ENCODE results near the gene BBIP1. TPM values are rescaled to one million over a fixed set of nuclear protein-coding genes. Genes with fewer than 3 reads are reported as not detected.
A peak's percentile ranks its signal among the peaks of the same experiment; 100 is the strongest.

Gene BBIP1
- 10 to 100 TPM; 34.3 to 48.8 TPM for total RNA-seq

- ChIA-PET POLR2A (interaction anchor here (0.6 to 2.6 kb wide), 14 partner anchors 8 to 1265 kb away, joined by 3 to 24 read pairs (median 4); partner anchors contain the start of genes GPAM and PDCD4), CTCF (interaction anchor here (0.6 to 2.1 kb wide), 7 partner anchors 16 to 247 kb away, joined by 3 to 9 read pairs (median 4); no protein-coding TSS in a partner anchor)
- H3K27me3 Mint-ChIP-seq: no peaks in the 10 kb centered on the region
- H3K4me3 Mint-ChIP-seq: peak within 1 kb of the TSS; percentile 96
- H3K9me3 Mint-ChIP-seq (ENCODE audit: low read depth): no peaks in the 10 kb centered on the region
- peaks cover 41% of the 10 kb centered on the region for H3K4me1 Mint-ChIP-seq
- peak; percentile 93 for ATAC-seq
- peaks cover 18% of the 10 kb centered on the region for H3K36me3 Mint-ChIP-seq (ENCODE audit: low read depth)
- no peak for DNase-seq
- intact Hi-C loops (cut with DNase I, micrococcal nuclease): loop anchor here (1.0 to 10.0 kb wide), 17 partner anchors 15 to 996 kb away; partner anchors contain the start of genes SMNDC1 (in 2 of the 2), DUSP5 (in 1 of the 2), PDCD4 (in 1 of the 2) and SMC3 (in 1 of the 2)
- peak within 1 kb of the TSS; percentile 98 for H3K27ac Mint-ChIP-seq
These were observed at the start of gene BBIP1 for GRCh38 chr10:110918643-110919348. TSS of gene BBIP1 (minus strand) at chr10:110919180. CDS start at chr10:110918157, 1,023 bp downstream.

- peaks cover 11% of the 10 kb centered on the region for H3K36me3 Mint-ChIP-seq (ENCODE audit: low read depth)
- CTCF ChIA-PET: interaction anchor here (0.9 to 1.1 kb wide), 3 partner anchors 8 to 24 kb away, joined by 4 to 5 read pairs (median 4); no protein-coding TSS in a partner anchor
- intact Hi-C loops (cut with DNase I, micrococcal nuclease): no loop called here
- no peak for DNase-seq
- no peak for ATAC-seq
- H3K9me3 Mint-ChIP-seq (ENCODE audit: low read depth): no peaks in the 10 kb centered on the region
- H3K4me1 Mint-ChIP-seq: peaks cover 60% of the 10 kb centered on the region
- H3K4me3 Mint-ChIP-seq: no peak overlapping the region
- no peaks in the 10 kb centered on the region for H3K27me3 Mint-ChIP-seq
- POLR2A ChIA-PET: no interaction called here
- H3K27ac Mint-ChIP-seq: no peak overlapping the region
These were observed 48.7 kb upstream of the BBIP1 start for GRCh38 chr10:110967645-110968044.

- Mint-ChIP-seq H3K9me3 (ENCODE audit: low read depth) (no peaks in the 10 kb centered on the region), H3K4me1 (peaks cover 60% of the 10 kb centered on the region), H3K4me3 (no peak overlapping the region), H3K27ac (no peak overlapping the region), H3K27me3 (no peaks in the 10 kb centered on the region), H3K36me3 (ENCODE audit: low read depth) (peaks cover 11% of the 10 kb centered on the region)
- intact Hi-C loops (cut with DNase I, micrococcal nuclease): no loop called here
- no peak for DNase-seq
- ChIA-PET POLR2A (no interaction called here), CTCF (no interaction called here)
- ATAC-seq: no peak
These were observed 48.1 kb upstream of the BBIP1 start for GRCh38 chr10:110967009-110967630.

GRCh38 chr10:110966146-110966545 lies 47.2 kb upstream of the BBIP1 start:
- ATAC-seq: no peak
- POLR2A ChIA-PET: no interaction called here

GRCh38 chr10:110965216-110965615 lies 46.2 kb upstream of the BBIP1 start:
- no peak for DNase-seq
- POLR2A ChIA-PET: no interaction called here
- Mint-ChIP-seq H3K4me3 (no peak overlapping the region), H3K9me3 (ENCODE audit: low read depth) (no peaks in the 10 kb centered on the region), H3K27ac (no peak overlapping the region), H3K4me1 (peaks cover 51% of the 10 kb centered on the region), H3K36me3 (ENCODE audit: low read depth) (peaks cover 7% of the 10 kb centered on the region), H3K27me3 (no peaks in the 10 kb centered on the region)
- intact Hi-C loops (cut with DNase I, micrococcal nuclease): no loop called here
- CTCF ChIA-PET: interaction anchor here (0.6 to 1.3 kb wide), 4 partner anchors 28 to 882 kb away, joined by 3 to 4 read pairs (median 3); no protein-coding TSS in a partner anchor
- ATAC-seq: no peak

More at GRCh38 chr10:110966146-110966545, 47.2 kb upstream of the BBIP1 start:
- CTCF ChIA-PET: interaction anchor here (0.9 to 1.3 kb wide), 2 partner anchors 27 to 110 kb away, joined by 3 read pairs; no protein-coding TSS in a partner anchor
- Mint-ChIP-seq H3K27me3 (no peaks in the 10 kb centered on the region), H3K9me3 (ENCODE audit: low read depth) (no peaks in the 10 kb centered on the region), H3K4me1 (peaks cover 55% of the 10 kb centered on the region), H3K4me3 (no peak overlapping the region), H3K27ac (no peak overlapping the region), H3K36me3 (ENCODE audit: low read depth) (peaks cover 9% of the 10 kb centered on the region)
- DNase-seq: no peak
- intact Hi-C loops (cut with DNase I, micrococcal nuclease): no loop called here

GRCh38 chr10:110964681-110965080 lies 45.7 kb upstream of the BBIP1 start:
- no peak overlapping the region for H3K4me3 Mint-ChIP-seq
- no peaks in the 10 kb centered on the region for H3K9me3 Mint-ChIP-seq (ENCODE audit: low read depth)
- CTCF ChIA-PET: interaction anchor here (1.2 kb wide), 1 partner anchor 39 kb away, joined by 3 read pairs; no protein-coding TSS in a partner anchor
- no peaks in the 10 kb centered on the region for H3K27me3 Mint-ChIP-seq
- no peak for ATAC-seq
- H3K36me3 Mint-ChIP-seq (ENCODE audit: low read depth): peaks cover 7% of the 10 kb centered on the region
- H3K4me1 Mint-ChIP-seq: peaks cover 47% of the 10 kb centered on the region
- POLR2A ChIA-PET: no interaction called here
- intact Hi-C loops (cut with DNase I, micrococcal nuclease): loop anchor here in 1 of 2 experiments (5.0 kb wide), 1 partner anchor 42 kb away; no protein-coding TSS in a partner anchor
- DNase-seq: no peak
- H3K27ac Mint-ChIP-seq: no peak overlapping the region

GRCh38 chr10:110963162-110963561 lies 44.2 kb upstream of the BBIP1 start:
- no peak for DNase-seq
- no peaks in the 10 kb centered on the region for H3K9me3 Mint-ChIP-seq (ENCODE audit: low read depth)
- no peak overlapping the region for H3K4me3 Mint-ChIP-seq
- ChIA-PET POLR2A (no interaction called here), CTCF (interaction anchor here (0.7 to 1.3 kb wide), 4 partner anchors 26 to 164 kb away, joined by 3 read pairs; no protein-coding TSS in a partner anchor)
- no peaks in the 10 kb centered on the region for H3K27me3 Mint-ChIP-seq
- no peak for ATAC-seq
- intact Hi-C loops (cut with DNase I, micrococcal nuclease): loop anchor here in 1 of 2 experiments (5.0 kb wide), 1 partner anchor 41 kb away; no protein-coding TSS in a partner anchor
- H3K27ac Mint-ChIP-seq: no peak overlapping the region
- H3K4me1 Mint-ChIP-seq: peaks cover 44% of the 10 kb centered on the region
- peaks cover 8% of the 10 kb centered on the region for H3K36me3 Mint-ChIP-seq (ENCODE audit: low read depth)

- POLR2A ChIA-PET: no interaction called here
These were observed 43.5 kb upstream of the BBIP1 start for GRCh38 chr10:110962443-110962842.

GRCh38 chr10:110960333-110960712 lies 41.3 kb upstream of the BBIP1 start:
- Mint-ChIP-seq H3K27me3 (no peaks in the 10 kb centered on the region), H3K4me3 (no peak overlapping the region), H3K27ac (no peak overlapping the region), H3K4me1 (peaks cover 35% of the 10 kb centered on the region), H3K9me3 (ENCODE audit: low read depth) (no peaks in the 10 kb centered on the region), H3K36me3 (ENCODE audit: low read depth) (peaks cover 5% of the 10 kb centered on the region)
- ATAC-seq: no peak
- no peak for DNase-seq
- ChIA-PET CTCF (no interaction called here), POLR2A (no interaction called here)
- intact Hi-C loops (cut with DNase I, micrococcal nuclease): loop anchor here in 1 of 2 experiments (5.0 kb wide), 1 partner anchor 38 kb away; no protein-coding TSS in a partner anchor

More at GRCh38 chr10:110962443-110962842, 43.5 kb upstream of the BBIP1 start:
- intact Hi-C loops (cut with DNase I, micrococcal nuclease): loop anchor here in 1 of 2 experiments (5.0 kb wide), 1 partner anchor 40 kb away; no protein-coding TSS in a partner anchor
- H3K4me1 Mint-ChIP-seq: peaks cover 41% of the 10 kb centered on the region
- peaks cover 8% of the 10 kb centered on the region for H3K36me3 Mint-ChIP-seq (ENCODE audit: low read depth)
- no peak for DNase-seq
- H3K27ac Mint-ChIP-seq: no peak overlapping the region
- no peaks in the 10 kb centered on the region for H3K27me3 Mint-ChIP-seq
- H3K4me3 Mint-ChIP-seq: no peak overlapping the region
- no peaks in the 10 kb centered on the region for H3K9me3 Mint-ChIP-seq (ENCODE audit: low read depth)
- no peak for ATAC-seq
- CTCF ChIA-PET: interaction anchor here (0.7 to 1.9 kb wide), 5 partner anchors 11 to 163 kb away, joined by 3 to 4 read pairs (median 3); no protein-coding TSS in a partner anchor

GRCh38 chr10:110959379-110960332 lies 40.7 kb upstream of the BBIP1 start:
- intact Hi-C loops (cut with DNase I, micrococcal nuclease): loop anchor here in 1 of 2 experiments (5.0 kb wide), 1 partner anchor 37 kb away; no protein-coding TSS in a partner anchor
- Mint-ChIP-seq H3K9me3 (ENCODE audit: low read depth) (no peaks in the 10 kb centered on the region), H3K27ac (no peak overlapping the region), H3K27me3 (no peaks in the 10 kb centered on the region), H3K36me3 (ENCODE audit: low read depth) (peaks cover 11% of the 10 kb centered on the region), H3K4me1 (peaks cover 34% of the 10 kb centered on the region), H3K4me3 (no peak overlapping the region)
- ATAC-seq (no peak), DNase-seq (no peak)
- CTCF ChIA-PET: interaction anchor here (1.1 kb wide), 1 partner anchor 8 kb away, joined by 4 read pairs; no protein-coding TSS in a partner anchor
- POLR2A ChIA-PET: no interaction called here

Measured in activated CD4-positive, alpha-beta T cell treated with anti-CD3 and anti-CD28 coated beads for 36 hours (primary cell).